ENCODE data around the gene C5.

DNA sequence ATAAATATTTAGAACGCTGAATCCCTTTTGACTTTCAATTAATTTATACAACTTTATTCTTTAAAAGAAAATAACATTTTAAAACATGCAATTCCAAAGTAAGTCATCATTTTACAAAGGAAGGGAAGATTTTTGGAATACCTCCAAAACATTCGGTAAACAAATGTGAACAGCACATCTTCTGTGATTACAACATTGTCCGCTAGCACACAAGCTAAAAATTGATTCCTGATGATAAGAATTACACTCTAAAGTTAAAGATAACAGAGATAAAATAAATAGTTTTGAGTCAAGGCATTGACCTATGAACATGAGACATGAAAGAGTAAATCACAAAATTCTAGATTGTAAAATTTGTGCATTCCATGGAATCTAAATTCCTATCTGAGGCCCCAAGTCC, 67.2 kb downstream of the C5 start:
- TF ChIP-seq EZH2 (IDR thresholded peaks at IDR 0.05) (no peak), CTCF (IDR thresholded peaks at IDR 0.05 in 2 of 3, conservative IDR thresholded peaks at IDR 0.05 in 1 of 3; ENCODE audit: borderline replicate concordance in 1 of 3, insufficient read depth in 1 of 3, low read depth in 2 of 3, low read length in 2 of 3) (no peak), EZH2phosphoT487 (IDR thresholded peaks at IDR 0.05; ENCODE audit: borderline replicate concordance) (no peak), POLR2A (IDR thresholded peaks at IDR 0.05; ENCODE audit: borderline replicate concordance, extremely low read depth, insufficient read depth, insufficient read length) (no peak)

All from HCT116 (cell line).